ENCODE measurements around the gene HLA-E.
"Not testable (repeated sequence)": the region's sequence is repeated elsewhere in the genome, so short reads cannot be mapped to it uniquely, and the experiment has no call there.

DNA sequence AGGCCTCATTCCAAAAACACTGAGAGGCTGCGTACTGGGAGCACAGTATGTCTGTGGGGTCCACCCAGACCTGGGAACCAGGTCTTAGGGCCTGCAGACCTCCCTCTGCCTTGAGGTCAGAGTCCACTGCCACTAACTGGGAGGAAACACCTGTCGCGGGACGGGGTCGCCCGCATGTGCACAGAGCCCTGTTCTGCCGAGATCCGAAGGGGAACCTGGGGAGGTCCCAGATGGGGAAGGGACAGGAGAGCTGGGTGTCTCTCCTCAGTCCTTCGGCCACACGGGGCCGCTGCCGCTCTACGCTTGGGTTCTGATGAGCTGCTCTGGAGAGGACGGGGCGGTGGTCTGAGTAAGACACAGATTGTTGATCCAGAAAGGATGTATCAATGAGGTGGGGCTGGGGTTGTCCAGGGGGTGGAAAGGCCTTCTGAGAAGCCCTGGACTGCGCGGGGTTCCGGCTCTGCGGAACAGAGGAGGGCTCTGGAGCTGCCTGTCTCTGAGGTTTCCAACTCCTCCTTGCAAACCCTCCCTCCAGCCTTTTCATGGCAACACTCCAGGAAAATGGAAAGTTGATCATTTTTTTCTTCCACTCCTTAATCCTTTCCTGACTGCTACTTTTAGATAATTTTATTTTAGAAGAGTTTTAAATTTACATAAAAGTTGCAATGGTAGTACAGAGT, 7.2 kb upstream of the HLA-E start:
- TF ChIP-seq POLR2A (IDR thresholded peaks at IDR 0.05; ENCODE audit: low read depth, low read length); POLR2AphosphoS5 (IDR thresholded peaks at IDR 0.05; ENCODE audit: low read depth, low read length); TAF1 (IDR thresholded peaks at IDR 0.05; ENCODE audit: borderline replicate concordance, low read depth, low read length): not testable (repeated sequence)

Data from GM12892 (cell line).